Cardiac atrium fibroblast (primary cell): ENCODE measurements around the gene SHROOM3. TPM values are rescaled to one million over a fixed set of nuclear protein-coding genes. Genes with fewer than 3 reads are reported as not detected.

ENCODE experiments used
- total RNA-seq: library from RNA; depleted of rRNA; stranded (reverse); fragments of >200 nt; gene quantifications from 2 replicates; pipeline ENCODE4 v1.2.3, GENCODE V29; 2015

Gene SHROOM3
- 5.1 and 8.9 TPM in 2 replicates for total RNA-seq

DNA sequence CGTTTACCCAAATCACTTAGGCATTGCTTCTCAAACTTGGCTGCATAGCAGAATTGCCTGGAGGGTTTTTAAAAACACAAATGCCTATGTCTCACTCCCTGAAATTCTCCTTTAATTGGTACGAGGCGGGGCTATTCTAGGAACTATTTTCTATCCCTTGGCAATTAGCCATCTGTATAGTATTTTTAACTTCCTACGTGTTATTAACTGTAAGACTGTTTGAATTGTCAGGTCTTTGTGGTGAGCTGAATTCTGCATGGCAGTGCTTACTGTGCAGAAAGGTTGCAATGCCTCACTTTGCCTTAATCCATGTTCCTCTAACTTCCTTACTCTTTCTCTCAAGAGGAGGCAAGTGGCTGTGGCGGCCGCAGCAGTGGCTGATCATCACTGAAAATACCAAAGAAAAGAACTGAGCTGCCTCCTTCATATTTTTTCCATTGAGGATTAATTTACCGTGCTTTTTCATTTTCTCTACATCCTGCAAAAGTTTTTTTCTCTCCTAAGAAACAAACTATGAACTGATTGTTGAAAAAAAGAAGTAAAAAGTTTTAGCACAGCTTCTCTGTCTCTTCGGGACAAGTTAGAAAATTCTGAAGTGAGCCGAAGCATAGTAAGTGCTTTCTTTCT is at the start of gene SHROOM3:
SHROOM3 (plus strand) TSS at position 329 of the 627 bp plus-strand sequence. CDS start 824 bp downstream, outside the sequence.

DNA sequence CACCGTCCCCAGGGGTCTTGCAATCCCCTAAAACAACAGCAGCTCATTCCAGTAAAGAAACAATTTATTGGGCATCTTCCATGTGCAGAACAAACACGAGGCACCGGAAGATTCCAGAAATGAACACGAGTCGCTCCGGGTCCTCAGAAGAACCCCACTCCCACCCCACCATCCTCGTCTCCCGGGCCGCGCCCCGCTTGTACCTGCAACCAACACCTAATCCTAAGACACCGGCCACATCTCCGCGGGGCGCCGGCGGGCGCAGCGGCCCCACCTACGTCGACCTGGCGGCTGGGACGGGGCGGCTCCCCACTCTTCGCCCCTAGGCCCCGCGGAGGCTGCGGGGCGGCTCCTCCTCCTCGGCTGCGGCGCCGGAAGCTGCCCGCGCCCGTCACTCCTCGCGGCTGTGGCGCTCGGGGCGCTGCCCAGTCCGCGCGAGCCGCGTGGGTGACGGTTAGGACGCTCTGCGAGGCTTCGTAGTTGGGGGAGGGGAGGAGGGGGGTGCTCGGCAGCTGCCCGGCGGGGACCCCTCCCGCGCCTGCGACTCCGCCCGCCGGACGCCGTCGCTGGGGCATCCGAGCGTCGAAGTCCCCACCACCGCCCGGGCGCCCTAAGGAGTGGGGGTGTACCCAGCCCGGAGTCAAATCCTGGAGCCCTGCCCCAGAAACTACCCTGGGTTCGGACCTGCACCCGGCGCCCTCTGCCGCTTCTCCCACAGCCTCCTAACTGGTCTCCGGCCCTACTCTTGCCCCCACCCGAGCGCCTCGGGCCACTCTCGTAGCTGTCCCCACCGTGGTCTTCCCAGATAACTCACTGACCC is 14.1 kb upstream of the SHROOM3 start, which contains the start of gene CCDC158:
CCDC158 (minus strand) TSS at position 380 of the 820 bp plus-strand sequence. CDS start 17,934 bp downstream, outside the sequence.

Other genes starting within 250 kb of the SHROOM3 start
- gene SCARB2, start 221.4 kb upstream of the SHROOM3 start, total RNA-seq, result 127 and 165 TPM in 2 replicates
- not detected in 2 replicates for gene FAM47E, start 183.5 kb upstream of the SHROOM3 start, total RNA-seq
- gene STBD1, start 128.5 kb upstream of the SHROOM3 start, total RNA-seq, result 8.8 and 10.5 TPM in 2 replicates
- not detected in 2 replicates for gene CCDC158, start 14.1 kb upstream of the SHROOM3 start, total RNA-seq